ENCODE results near the gene TRAF6. TPM values are rescaled to one million over a fixed set of nuclear protein-coding genes. Genes with fewer than 3 reads are reported as not detected.

Gene TRAF6
- total and polyA plus RNA-seq, 2 donors (not counting 3 experiments of a cell fraction or from before 2014, with no cell fraction given), result 6.0 to 14.2 TPM

GRCh38 chr11:36490026-36490806, 19.9 kb downstream of the TRAF6 start:
- Histone ChIP-seq H3K4me1 (ENCODE audit: control insufficient read depth, extremely low read depth, insufficient read depth, low read length) (peaks cover 19% of the 10 kb centered on the region), H3K9ac (replicated peaks; ENCODE audit: extremely low read depth, insufficient read depth, low read length) (no peak overlapping the region), H3K9me3 (replicated peaks; ENCODE audit: control insufficient read depth, insufficient read depth, low read length) (no peaks in the 10 kb centered on the region), H3K4me2 (ENCODE audit: insufficient read depth, low read length) (no peak overlapping the region), H3K27ac (ENCODE audit: insufficient read depth, low read depth, low read length) (no peak overlapping the region), H3K27me3 (ENCODE audit: control insufficient read depth in 2 of 2, insufficient read depth in 2 of 2, low read length in 2 of 2) (no peaks in the 10 kb centered on the region), H3K4me3 (replicated peaks in 1 of 3; ENCODE audit: insufficient read depth in 1 of 3, low read depth in 1 of 3, low read length in 3 of 3) (no peak overlapping the region), H2AFZ (ENCODE audit: low read depth, low read length) (no peak overlapping the region), H3K36me3 (ENCODE audit: control insufficient read depth in 2 of 2, extremely low read depth in 1 of 2, insufficient read depth in 2 of 2, low read length in 2 of 2) (peaks cover 25 to 26% of the 10 kb centered on the region in 2 experiments), H3K9me1 (replicated peaks; ENCODE audit: control insufficient read depth, extremely low read depth, insufficient read depth, low read length) (peaks cover 2% of the 10 kb centered on the region), H4K20me1 (replicated peaks; ENCODE audit: control insufficient read depth, extremely low read depth, insufficient read depth, low read length) (no peaks in the 10 kb centered on the region), H3K79me2 (ENCODE audit: control insufficient read depth, insufficient read depth, low read length) (peaks cover 12% of the 10 kb centered on the region)
- DNase-seq (ENCODE audit: low read depth, low spot score) (no peak), FAIRE-seq (no peak)
- CTCF ChIA-PET, result interaction anchor here (2.3 kb wide), 1 partner anchor 198 kb away, joined by 8 read pairs; no protein-coding TSS in a partner anchor
- intact Hi-C loops (cut with micrococcal nuclease) (loop anchor here (10.0 kb wide), 1 partner anchor 335 kb away; no protein-coding TSS in a partner anchor), dilution Hi-C loops (cut with MboI; ENCODE audit: extremely low pct_ligation_motif_present, low sequenced_read_pairs) (no loop called here)
- TF ChIP-seq POLR2A (IDR thresholded peaks at IDR 0.05; ENCODE audit: low read depth, low read length) (no peak), EZH2 (IDR thresholded peaks at IDR 0.05; ENCODE audit: borderline replicate concordance, low read depth, low read length, severe bottlenecking) (no peak), CTCF (IDR thresholded peaks at IDR 0.05; ENCODE audit: extremely low read depth in 1 of 2, insufficient read depth in 1 of 2, low read depth in 1 of 2, low read length in 2 of 2) (no peak), FOS (IDR thresholded peaks at IDR 0.05; ENCODE audit: borderline replicate concordance, insufficient read depth, low read length) (no peak)
- BruUV-seq (replicated peaks), result no TSS peak
- POLR2A ChIA-PET, result no interaction called here
